Retinal pigment epithelial cell (primary cell): ENCODE data around the gene LAMB1.

Experiments used
- DNase-seq: peaks from one replicate; pipeline ENCODE4 v3.0.0-alpha.2; 2010; ENCODE audit warnings: low read depth
- H3K4me3 ChIP-seq: 2 replicates; pipeline ENCODE4 v1.5.1; 2011; ENCODE audit warnings: mild to moderate bottlenecking, low read length, control low read depth, moderate library complexity
- CTCF ChIP-seq: conservative IDR thresholded peaks from 2 replicates; pipeline ENCODE4 v1.5.1; 2011; ENCODE audit warnings: low read depth, low read length, control low read depth, inconsistent platforms

Gene LAMB1

GRCh38 chr7:107971613-107972012, 31.3 kb downstream of the LAMB1 start:
- no peak for DNase-seq
- no peak for TF ChIP-seq CTCF
- no peak overlapping the region for H3K4me3 ChIP-seq

- no peak for TF ChIP-seq CTCF
- no peak overlapping the region for H3K4me3 ChIP-seq
- DNase-seq = no peak
Measured at GRCh38 chr7:107971100-107971499, 31.9 kb downstream of the LAMB1 start.

- H3K4me3 ChIP-seq = no peak overlapping the region
- DNase-seq = no peak
- TF ChIP-seq CTCF = no peak
Measured at GRCh38 chr7:107969856-107970255, 33.1 kb downstream of the LAMB1 start.

- no peak overlapping the region for H3K4me3 ChIP-seq
- TF ChIP-seq CTCF = no peak
- no peak for DNase-seq
Measured at GRCh38 chr7:107968449-107968848, 34.5 kb downstream of the LAMB1 start.

GRCh38 chr7:107967420-107967819, 35.5 kb downstream of the LAMB1 start:
- no peak for DNase-seq
- no peak overlapping the region for H3K4me3 ChIP-seq
- TF ChIP-seq CTCF = no peak

- no peak for TF ChIP-seq CTCF
- peak; percentile 61 for DNase-seq
- no peak overlapping the region for H3K4me3 ChIP-seq
Measured at GRCh38 chr7:107966711-107967110, 36.2 kb downstream of the LAMB1 start.

- TF ChIP-seq CTCF = no peak
- H3K4me3 ChIP-seq = no peak overlapping the region
- no peak for DNase-seq
Measured at GRCh38 chr7:107964510-107964909, 38.5 kb downstream of the LAMB1 start.
